ENCODE results near the gene CUL5.

The CUL5 gene

GRCh38 chr11:108122166-108122628, 113.5 kb downstream of the CUL5 start:
- Histone ChIP-seq H3K4me3 (ENCODE audit: low read length) (peak overlapping the region; percentile 84), H3F3A (ENCODE audit: control insufficient read depth, insufficient read depth) (peaks cover 6% of the 10 kb centered on the region; the same call in 1 of the 2 replicates), H3K36me3 (ENCODE audit: control insufficient read depth, low read length) (0 out of 2 replicates have a peak, but pooled peaks cover 2% of the 10 kb centered on the region), H3K9me2 (replicated peaks; ENCODE audit: control insufficient read depth, low read length) (no peaks in the 10 kb centered on the region), H3K27me3 (ENCODE audit: control insufficient read depth, low read length) (no peaks in the 10 kb centered on the region), H3K4me1 (ENCODE audit: control insufficient read depth, low read length) (peaks cover 42% of the 10 kb centered on the region), H3K4me2 (ENCODE audit: low read length) (peak overlapping the region; percentile 76), H3K27ac (ENCODE audit: low read depth, low read length) (no peak overlapping the region), H4K20me1 (ENCODE audit: control insufficient read depth, insufficient read depth, low read depth, low read length) (0 out of 2 replicates have a peak, but pooled peaks cover 2% of the 10 kb centered on the region), H3K9me3 (ENCODE audit: control insufficient read depth, insufficient read depth, low read length) (no peaks in the 10 kb centered on the region), H3K79me2 (ENCODE audit: control insufficient read depth, low read length) (peaks cover 48% of the 10 kb centered on the region)
- TF ChIP-seq EZH2phosphoT487 (IDR thresholded peaks at IDR 0.05; ENCODE audit: borderline replicate concordance, low read length) (no peak), CTCF (IDR thresholded peaks at IDR 0.05; ENCODE audit: low read depth, low read length, poor library complexity, severe bottlenecking) (no peak)

- no peak overlapping the region for H3K4me3 ChIP-seq (ENCODE audit: low read length)
- H3F3A ChIP-seq (ENCODE audit: control insufficient read depth, insufficient read depth), result peaks cover 3% of the 10 kb centered on the region; the same call in 1 of the 2 replicates
- peaks cover 63% of the 10 kb centered on the region for H3K79me2 ChIP-seq (ENCODE audit: control insufficient read depth, low read length)
- no peaks in the 10 kb centered on the region for H3K27me3 ChIP-seq (ENCODE audit: control insufficient read depth, low read length)
- peaks cover 42% of the 10 kb centered on the region for H3K4me1 ChIP-seq (ENCODE audit: control insufficient read depth, low read length)
- H4K20me1 ChIP-seq (ENCODE audit: control insufficient read depth, insufficient read depth, low read depth, low read length), result 0 out of 2 replicates have a peak, but pooled peaks cover 2% of the 10 kb centered on the region
- H3K9me2 ChIP-seq (replicated peaks; ENCODE audit: control insufficient read depth, low read length), result no peaks in the 10 kb centered on the region
- 0 out of 2 replicates have a peak, but pooled peaks cover 2% of the 10 kb centered on the region for H3K36me3 ChIP-seq (ENCODE audit: control insufficient read depth, low read length)
- H3K27ac ChIP-seq (ENCODE audit: low read depth, low read length), result no peak overlapping the region
- TF ChIP-seq CTCF (IDR thresholded peaks at IDR 0.05; ENCODE audit: low read depth, low read length, poor library complexity, severe bottlenecking) (no peak), EZH2phosphoT487 (IDR thresholded peaks at IDR 0.05; ENCODE audit: borderline replicate concordance, low read length) (no peak)
- no peak overlapping the region for H3K4me2 ChIP-seq (ENCODE audit: low read length)
- no peaks in the 10 kb centered on the region for H3K9me3 ChIP-seq (ENCODE audit: control insufficient read depth, insufficient read depth, low read length)
Observed at GRCh38 chr11:108125096-108125495, 116.4 kb downstream of the CUL5 start.

- Histone ChIP-seq H3K9me2 (replicated peaks; ENCODE audit: control insufficient read depth, low read length) (no peaks in the 10 kb centered on the region), H3K4me2 (ENCODE audit: low read length) (no peak overlapping the region), H3K79me2 (ENCODE audit: control insufficient read depth, low read length) (peaks cover 41% of the 10 kb centered on the region), H3K36me3 (ENCODE audit: control insufficient read depth, low read length) (peaks cover 3% of the 10 kb centered on the region), H3K27me3 (ENCODE audit: control insufficient read depth, low read length) (no peaks in the 10 kb centered on the region), H3K4me3 (ENCODE audit: low read length) (no peak overlapping the region), H3K4me1 (ENCODE audit: control insufficient read depth, low read length) (peaks cover 14% of the 10 kb centered on the region), H3K9me3 (ENCODE audit: control insufficient read depth, insufficient read depth, low read length) (no peaks in the 10 kb centered on the region), H3K27ac (ENCODE audit: low read depth, low read length) (no peak overlapping the region), H3F3A (ENCODE audit: control insufficient read depth, insufficient read depth) (peaks cover 3% of the 10 kb centered on the region; the same call in 1 of the 2 replicates), H4K20me1 (ENCODE audit: control insufficient read depth, insufficient read depth, low read depth, low read length) (0 out of 2 replicates have a peak, but pooled peaks cover 2% of the 10 kb centered on the region)
- TF ChIP-seq CTCF (IDR thresholded peaks at IDR 0.05; ENCODE audit: low read depth, low read length, poor library complexity, severe bottlenecking) (no peak), EZH2phosphoT487 (IDR thresholded peaks at IDR 0.05; ENCODE audit: borderline replicate concordance, low read length) (no peak)
Observed at GRCh38 chr11:108128772-108129171, 120.1 kb downstream of the CUL5 start.

All from DOHH2 (cell line).